ENCODE measurements around the gene GPR75.

The GPR75 gene

DNA sequence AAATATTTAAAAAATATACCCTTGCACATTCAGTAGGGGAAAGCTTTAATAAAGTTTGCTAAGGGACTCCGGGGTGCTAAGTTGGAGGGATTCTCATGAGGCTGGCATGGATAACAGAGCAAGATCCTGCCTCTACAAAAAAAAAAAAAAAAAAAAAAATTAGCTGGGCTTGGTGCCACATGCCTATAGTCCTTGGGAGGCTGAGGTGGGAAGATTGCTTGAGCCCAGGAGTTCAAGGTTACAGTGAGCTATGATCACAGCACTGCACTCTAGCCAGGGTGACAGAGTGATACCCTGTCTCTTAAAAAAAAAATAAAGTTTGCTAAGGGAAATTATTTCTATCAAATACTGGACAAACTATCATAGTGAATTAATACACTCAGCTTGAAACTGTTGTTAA, 17.3 kb upstream of the GPR75 start:
- TF ChIP-seq CTCF (IDR thresholded peaks at IDR 0.05; ENCODE audit: low read depth, low read length, missing control alignments): no peak
- no peak overlapping the region for H3K4me3 ChIP-seq (ENCODE audit: low read depth, low read length)
- DNase-seq (ENCODE audit: low read depth): no peak
- in situ Hi-C loops (cut with HindIII; ENCODE audit: low sequenced_read_pairs): no loop called here

DNA sequence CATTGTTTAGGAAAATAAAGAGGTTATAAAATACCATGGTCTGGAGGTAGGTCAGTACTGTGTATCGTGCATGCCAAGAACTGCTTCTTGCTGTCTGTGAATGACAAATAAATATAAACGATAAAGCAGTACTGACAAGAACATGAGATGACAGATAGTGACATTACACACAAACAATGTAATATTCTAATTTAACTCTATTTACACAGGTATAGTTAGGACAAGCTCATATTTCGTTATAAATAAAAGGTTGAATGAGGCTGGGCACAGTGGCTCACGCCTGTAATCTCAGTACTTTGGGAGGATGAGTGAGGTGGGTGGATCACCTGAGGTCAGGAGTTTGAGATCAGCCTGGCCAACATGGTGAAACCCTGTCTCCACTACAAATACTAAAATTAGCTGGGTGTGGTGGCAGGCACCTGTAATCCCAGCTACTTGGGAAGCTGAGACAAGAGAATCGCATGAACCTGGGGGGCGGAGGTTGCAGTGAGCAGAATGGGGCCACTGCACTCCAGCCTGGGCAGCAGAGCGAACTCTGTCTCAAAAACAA, 14.7 kb upstream of the GPR75 start:
- TF ChIP-seq CTCF (IDR thresholded peaks at IDR 0.05; ENCODE audit: low read depth, low read length, missing control alignments): no peak
- no peak overlapping the region for H3K4me3 ChIP-seq (ENCODE audit: low read depth, low read length)
- in situ Hi-C loops (cut with HindIII; ENCODE audit: low sequenced_read_pairs): no loop called here
- DNase-seq (ENCODE audit: low read depth): no peak

- no peak overlapping the region for H3K4me3 ChIP-seq (ENCODE audit: low read depth, low read length)
- no peak for TF ChIP-seq CTCF (IDR thresholded peaks at IDR 0.05; ENCODE audit: low read depth, low read length, missing control alignments)
- in situ Hi-C loops (cut with HindIII; ENCODE audit: low sequenced_read_pairs): no loop called here
- no peak for DNase-seq (ENCODE audit: low read depth)
These were observed 8.0 kb upstream of the GPR75 start for GRCh38 chr2:53867773-53868172.

DNA sequence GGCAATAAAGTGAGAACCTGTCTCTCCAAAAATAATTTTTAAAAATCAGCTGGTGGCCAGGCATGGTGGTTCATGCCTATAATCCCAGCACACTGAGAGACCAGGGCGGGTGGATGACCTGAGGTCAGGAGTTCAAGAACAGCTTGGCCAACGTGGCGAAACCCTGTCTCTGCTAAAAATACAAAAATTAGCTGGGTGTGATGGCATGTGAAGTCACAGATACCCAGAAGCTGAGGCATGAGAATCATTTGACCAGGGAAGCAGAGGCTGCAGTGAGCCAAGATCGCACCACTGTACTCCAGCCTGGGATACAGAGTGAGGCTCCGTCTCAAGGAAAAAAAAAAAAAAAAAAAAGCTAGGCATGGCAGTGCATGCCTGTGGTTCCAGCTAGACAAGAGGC, 7.4 kb upstream of the GPR75 start:
- in situ Hi-C loops (cut with HindIII; ENCODE audit: low sequenced_read_pairs): no loop called here

GRCh38 chr2:53865962-53866361, 6.2 kb upstream of the GPR75 start:
- in situ Hi-C loops (cut with HindIII; ENCODE audit: low sequenced_read_pairs): no loop called here
- TF ChIP-seq CTCF (IDR thresholded peaks at IDR 0.05; ENCODE audit: low read depth, low read length, missing control alignments): no peak
- DNase-seq (ENCODE audit: low read depth): no peak
- H3K4me3 ChIP-seq (ENCODE audit: low read depth, low read length): no peak overlapping the region

More for the DNA sequence above, 7.4 kb upstream of the GPR75 start:
- no peak for DNase-seq (ENCODE audit: low read depth)
- no peak for TF ChIP-seq CTCF (IDR thresholded peaks at IDR 0.05; ENCODE audit: low read depth, low read length, missing control alignments)
- H3K4me3 ChIP-seq (ENCODE audit: low read depth, low read length): no peak overlapping the region

DNA sequence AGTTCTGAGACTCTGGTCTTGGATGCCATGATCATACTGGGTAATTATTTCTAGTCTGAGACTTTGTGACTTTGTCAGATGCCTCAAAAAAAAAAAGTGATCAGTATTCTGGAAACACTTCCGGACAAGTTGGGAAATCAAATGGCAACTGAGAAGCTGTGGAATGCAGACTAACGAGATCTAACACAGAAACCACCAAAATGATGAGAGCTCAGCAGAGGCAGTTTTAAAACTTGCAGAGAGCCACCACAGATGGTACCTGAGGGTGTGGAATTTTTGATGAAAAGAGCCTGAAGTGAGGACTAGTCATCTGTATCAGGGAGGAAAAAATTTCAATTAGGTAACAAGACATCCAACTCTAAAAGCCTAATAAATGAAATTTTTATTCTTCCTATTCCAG, 5.5 kb upstream of the GPR75 start:
- TF ChIP-seq CTCF (IDR thresholded peaks at IDR 0.05; ENCODE audit: low read depth, low read length, missing control alignments): no peak
- no peak for DNase-seq (ENCODE audit: low read depth)
- in situ Hi-C loops (cut with HindIII; ENCODE audit: low sequenced_read_pairs): no loop called here
- no peak overlapping the region for H3K4me3 ChIP-seq (ENCODE audit: low read depth, low read length)

All from astrocyte of the cerebellum (primary cell).